ENCODE data around the gene RPAP3. TPM values are rescaled to one million over a fixed set of nuclear protein-coding genes. Genes with fewer than 3 reads are reported as not detected.

Gene RPAP3
- 12.7 and 15.7 TPM in 2 replicates for total RNA-seq

GRCh38 chr12:47705566-47706425 lies at the start of gene RPAP3:
Gene RPAP3 (minus strand): TSS chr12:47706030. CDS start chr12:47702840, 3,190 bp downstream.

GRCh38 chr12:47725091-47725772 lies 19.4 kb upstream of the RPAP3 start, which contains the start of gene ENDOU:
Gene ENDOU (minus strand): TSS chr12:47725490. CDS start chr12:47725413, 77 bp downstream.

Other genes with a start within 250 kb of the RPAP3 start
- gene ENDOU, start 19.5 kb upstream of the RPAP3 start, total RNA-seq: 2.6 and 3.4 TPM in 2 replicates
- 4.0 and 4.2 TPM in 2 replicates for gene RAPGEF3, start 52.9 kb upstream of the RPAP3 start, total RNA-seq
- 14.6 and 22.9 TPM in 2 replicates for gene SLC48A1, start 67.2 kb upstream of the RPAP3 start, total RNA-seq
- 34.0 and 44.4 TPM in 2 replicates for gene HDAC7, start 113.9 kb upstream of the RPAP3 start, total RNA-seq
- gene VDR, start 199.0 kb upstream of the RPAP3 start, total RNA-seq: 16.8 and 18.1 TPM in 2 replicates